Keratinocyte (primary cell): Measurements from ENCODE around the gene R3HDM2. TPM values are rescaled to one million over a fixed set of nuclear protein-coding genes. Genes with fewer than 3 reads are reported as not detected.

Source experiments
- DNase-seq: peaks from one replicate; pipeline ENCODE4 v3.0.0-alpha.2; 2011; ENCODE audit warnings: low read depth, missing footprints, low spot score
- FAIRE-seq: peaks from 2 replicates; lab custom pipeline; 2011; peaks lifted over from hg19 to GRCh38; lab: Jason Lieb, UNC
- H2AFZ ChIP-seq: 2 replicates; pipeline ENCODE4 v1.6.0; 2012; ENCODE audit warnings: low read length, control low read depth, inconsistent platforms; ENCODE audit not compliant: control insufficient read depth
- H3K27ac ChIP-seq: 2 replicates; pipeline ENCODE4 v1.5.1; 2011; ENCODE audit warnings: low read length; ENCODE audit not compliant: control insufficient read depth, insufficient read depth
- H3K27me3 ChIP-seq: 3 replicates; pipeline ENCODE4 v1.6.0; 2011; ENCODE audit warnings: low read length; ENCODE audit not compliant: control insufficient read depth, insufficient read depth; ENCODE audit errors: extremely low read depth
- H3K36me3 ChIP-seq, 2 experiments: 2 replicates in 1 of 2; 3 replicates in 1 of 2; pipeline ENCODE4 v1.5.1; 2011; ENCODE audit warnings: low read length in 2 of 2, mild to moderate bottlenecking in 1 of 2; ENCODE audit not compliant: control insufficient read depth in 2 of 2, insufficient read depth in 2 of 2; ENCODE audit errors: extremely low read depth in 1 of 2
- H3K4me1 ChIP-seq: 3 replicates; pipeline ENCODE4 v1.5.1; 2011; ENCODE audit warnings: low read length; ENCODE audit not compliant: control insufficient read depth, insufficient read depth; ENCODE audit errors: extremely low read depth
- H3K4me2 ChIP-seq: 3 replicates; pipeline ENCODE4 v1.6.0; 2011; ENCODE audit warnings: low read depth, low read length; ENCODE audit not compliant: control insufficient read depth, insufficient read depth; ENCODE audit errors: extremely low read depth
- H3K4me3 ChIP-seq, 3 experiments: fragments of 200-600 bp in 1 of 3; sonication (generic) in 1 of 3; 2 replicates in 2 of 3; 3 replicates in 1 of 3; pipeline ENCODE4 v1.5.1; 2011 to 2016; ENCODE audit warnings: low read length in 3 of 3, mild to moderate bottlenecking in 3 of 3, control low read depth in 2 of 3, inconsistent platforms in 1 of 3, low read depth in 1 of 3, mixed read lengths in 1 of 3, mixed run types in 1 of 3, moderate library complexity in 1 of 3; ENCODE audit not compliant: control insufficient read depth in 2 of 3, insufficient read depth in 2 of 3; ENCODE audit errors: extremely low read depth in 1 of 3
- H3K79me2 ChIP-seq: 2 replicates; pipeline ENCODE4 v1.6.0; 2012; ENCODE audit warnings: low read length; ENCODE audit not compliant: control insufficient read depth, insufficient read depth
- H3K9ac ChIP-seq: 3 replicates; pipeline ENCODE4 v1.6.0; 2011; ENCODE audit warnings: low read length; ENCODE audit not compliant: control insufficient read depth, insufficient read depth; ENCODE audit errors: extremely low read depth
- H3K9me1 ChIP-seq: 3 replicates; pipeline ENCODE4 v1.6.0; 2011; ENCODE audit warnings: low read length; ENCODE audit not compliant: control insufficient read depth, insufficient read depth; ENCODE audit errors: extremely low read depth
- H3K9me3 ChIP-seq: 2 replicates; pipeline ENCODE4 v1.5.1; 2012; ENCODE audit warnings: low read depth, low read length; ENCODE audit not compliant: control insufficient read depth
- H4K20me1 ChIP-seq: 3 replicates; pipeline ENCODE4 v1.6.0; 2011; ENCODE audit warnings: low read length; ENCODE audit not compliant: control insufficient read depth, insufficient read depth; ENCODE audit errors: extremely low read depth
- EZH2 ChIP-seq: IDR thresholded peaks from one replicate; pipeline ENCODE4 v1.6.1; 2012; ENCODE audit warnings: inconsistent platforms, mild to moderate bottlenecking, low read length, moderate library complexity
- dilution Hi-C: fragments of 300-500 bp; cut with MboI; formaldehyde crosslinking; loops from one replicate; pipeline ENCODE4 v1.7.0; 2020; ENCODE audit warnings: low sequenced_read_pairs; ENCODE audit not compliant: extremely low pct_ligation_motif_present
- polyA plus RNA-seq, 5 experiments: library from polyadenylated mRNA; depleted of rRNA in 3 of 5; stranded (reverse) in 3 of 5; stranded (forward) in 1 of 5; unstranded in 1 of 5; fragments of >200 nt; gene quantifications; 1 replicate in 1 of 5; 2 replicates in 3 of 5; 3 replicates in 1 of 5; pipeline versions ENCODE4 v1.2.1 to v1.2.3, GENCODE V29; 2011 to 2012; ENCODE audit warnings: missing spikeins in 2 of 5, low read depth in 1 of 5, low replicate concordance in 1 of 5
- TF ChIP-seq, protein P1 (sequence below), 3 experiments: IDR thresholded peaks in 1 of 3; conservative IDR thresholded peaks in 1 of 3; optimal IDR thresholded peaks in 1 of 3; 2 replicates in 2 of 3; 3 replicates in 1 of 3; pipeline versions ENCODE3 to v1.5.1; 2011; ENCODE audit warnings: low read length in 3 of 3, mild to moderate bottlenecking in 3 of 3, moderate library complexity in 2 of 3, control low read depth in 1 of 3, inconsistent platforms in 1 of 3; ENCODE audit not compliant: insufficient read depth in 2 of 3; ENCODE audit errors: extremely low read depth in 1 of 3

Gene R3HDM2
- polyA plus RNA-seq, 1 donor (not counting 4 experiments of a cell fraction or from before 2014, with no cell fraction given) = 11.1 TPM

GRCh38 chr12:57268264-57268663 is 162.6 kb downstream of the R3HDM2 start:
- no peak overlapping the region for H3K4me3 ChIP-seq
- H4K20me1 ChIP-seq = no peaks in the 10 kb centered on the region
- H3K9me1 ChIP-seq = no peaks in the 10 kb centered on the region
- no peaks in the 10 kb centered on the region for H3K4me1 ChIP-seq
- H3K9ac ChIP-seq = no peak overlapping the region
- no peak for TF ChIP-seq EZH2
- no peaks in the 10 kb centered on the region for H3K79me2 ChIP-seq
- no peak for DNase-seq
- peaks cover 21 to 25% of the 10 kb centered on the region in 2 experiments for H3K36me3 ChIP-seq
- H3K4me2 ChIP-seq = no peak overlapping the region
- FAIRE-seq = no peak
- H2AFZ ChIP-seq = no peak overlapping the region
- H3K27me3 ChIP-seq = no peaks in the 10 kb centered on the region
- dilution Hi-C loops = no loop called here
- H3K9me3 ChIP-seq = no peaks in the 10 kb centered on the region
- no peak overlapping the region for H3K27ac ChIP-seq

DNA sequence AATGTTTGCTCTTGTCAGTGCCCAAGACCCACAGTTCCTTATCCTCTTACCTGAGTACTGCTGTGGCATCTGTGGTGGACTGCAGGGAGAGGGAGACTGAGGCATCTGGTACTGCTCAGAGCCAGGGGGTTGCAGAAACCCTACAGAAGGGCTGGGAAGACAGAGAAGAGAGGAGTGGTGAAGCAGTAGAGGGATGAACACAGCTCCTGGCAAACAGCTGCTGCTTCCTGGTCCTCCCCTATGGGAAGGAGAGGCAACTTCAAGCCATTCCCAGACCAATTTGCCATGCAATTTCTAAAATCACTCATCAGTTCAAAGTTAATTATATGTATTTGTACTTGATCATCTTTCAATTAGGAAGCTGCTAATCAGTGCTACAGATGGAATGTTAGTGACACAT is 164.2 kb downstream of the R3HDM2 start:
- Histone ChIP-seq H3K36me3 (peaks cover 23 to 25% of the 10 kb centered on the region in 2 experiments), H3K9me1 (no peaks in the 10 kb centered on the region), H4K20me1 (no peaks in the 10 kb centered on the region), H3K4me1 (no peaks in the 10 kb centered on the region), H3K9ac (no peak overlapping the region), H3K4me3 (no peak overlapping the region), H2AFZ (no peak overlapping the region), H3K4me2 (no peak overlapping the region), H3K27me3 (no peaks in the 10 kb centered on the region), H3K9me3 (no peaks in the 10 kb centered on the region), H3K27ac (no peak overlapping the region), H3K79me2 (no peaks in the 10 kb centered on the region)
- dilution Hi-C loops = no loop called here
- DNase-seq (no peak), FAIRE-seq (no peak)
- TF ChIP-seq, protein P1, sequence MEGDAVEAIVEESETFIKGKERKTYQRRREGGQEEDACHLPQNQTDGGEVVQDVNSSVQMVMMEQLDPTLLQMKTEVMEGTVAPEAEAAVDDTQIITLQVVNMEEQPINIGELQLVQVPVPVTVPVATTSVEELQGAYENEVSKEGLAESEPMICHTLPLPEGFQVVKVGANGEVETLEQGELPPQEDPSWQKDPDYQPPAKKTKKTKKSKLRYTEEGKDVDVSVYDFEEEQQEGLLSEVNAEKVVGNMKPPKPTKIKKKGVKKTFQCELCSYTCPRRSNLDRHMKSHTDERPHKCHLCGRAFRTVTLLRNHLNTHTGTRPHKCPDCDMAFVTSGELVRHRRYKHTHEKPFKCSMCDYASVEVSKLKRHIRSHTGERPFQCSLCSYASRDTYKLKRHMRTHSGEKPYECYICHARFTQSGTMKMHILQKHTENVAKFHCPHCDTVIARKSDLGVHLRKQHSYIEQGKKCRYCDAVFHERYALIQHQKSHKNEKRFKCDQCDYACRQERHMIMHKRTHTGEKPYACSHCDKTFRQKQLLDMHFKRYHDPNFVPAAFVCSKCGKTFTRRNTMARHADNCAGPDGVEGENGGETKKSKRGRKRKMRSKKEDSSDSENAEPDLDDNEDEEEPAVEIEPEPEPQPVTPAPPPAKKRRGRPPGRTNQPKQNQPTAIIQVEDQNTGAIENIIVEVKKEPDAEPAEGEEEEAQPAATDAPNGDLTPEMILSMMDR (optimal IDR thresholded peaks at IDR 0.05 in 1 of 3, IDR thresholded peaks at IDR 0.05 in 1 of 3, conservative IDR thresholded peaks at IDR 0.05 in 1 of 3; ENCODE audit: extremely low read depth in 1 of 3, insufficient read depth in 2 of 3, low read length in 3 of 3) = no peak
- no peak for TF ChIP-seq EZH2

GRCh38 chr12:57263096-57263495 is 167.7 kb downstream of the R3HDM2 start:
- Histone ChIP-seq H3K4me2 (no peak overlapping the region), H3K27ac (no peak overlapping the region), H2AFZ (no peak overlapping the region), H3K4me3 (no peak overlapping the region), H3K9me3 (no peaks in the 10 kb centered on the region), H3K4me1 (no peaks in the 10 kb centered on the region), H3K27me3 (no peaks in the 10 kb centered on the region), H3K9ac (no peak overlapping the region), H3K9me1 (no peaks in the 10 kb centered on the region), H4K20me1 (no peaks in the 10 kb centered on the region), H3K36me3 (peaks cover 11 to 26% of the 10 kb centered on the region in 2 experiments), H3K79me2 (no peaks in the 10 kb centered on the region)
- no peak for TF ChIP-seq EZH2
- TF ChIP-seq, protein P1 (optimal IDR thresholded peaks at IDR 0.05 in 1 of 3, IDR thresholded peaks at IDR 0.05 in 1 of 3, conservative IDR thresholded peaks at IDR 0.05 in 1 of 3; ENCODE audit: extremely low read depth in 1 of 3, insufficient read depth in 2 of 3, low read length in 3 of 3) = no peak
- dilution Hi-C loops = no loop called here
- FAIRE-seq (no peak), DNase-seq (no peak)
